Urothelium cell line (cell line): ENCODE data around the gene SEMA6B.
"Not testable (repeated sequence)": the region's sequence is repeated elsewhere in the genome, so short reads cannot be mapped to it uniquely, and the experiment has no call there.

Experiments
- DNase-seq: peaks from one replicate; pipeline ENCODE4 v3.0.0; 2011; ENCODE audit warnings: low spot score, mixed read lengths
- FAIRE-seq: peaks from 2 replicates; lab custom pipeline; 2011; peaks lifted over from hg19 to GRCh38; lab: Jason Lieb, UNC

The SEMA6B gene

GRCh38 chr19:4559569-4559968 is at the start of gene SEMA6B:
SEMA6B (minus strand) TSS chr19:4559684; CDS start chr19:4558457, 1,227 bp downstream.
- DNase-seq = no peak

GRCh38 chr19:4606921-4607678 is 47.6 kb upstream of the SEMA6B start:
- DNase-seq (no peak), FAIRE-seq (no peak)

More at GRCh38 chr19:4559569-4559968, at the start of gene SEMA6B:
- FAIRE-seq = no peak

DNA sequence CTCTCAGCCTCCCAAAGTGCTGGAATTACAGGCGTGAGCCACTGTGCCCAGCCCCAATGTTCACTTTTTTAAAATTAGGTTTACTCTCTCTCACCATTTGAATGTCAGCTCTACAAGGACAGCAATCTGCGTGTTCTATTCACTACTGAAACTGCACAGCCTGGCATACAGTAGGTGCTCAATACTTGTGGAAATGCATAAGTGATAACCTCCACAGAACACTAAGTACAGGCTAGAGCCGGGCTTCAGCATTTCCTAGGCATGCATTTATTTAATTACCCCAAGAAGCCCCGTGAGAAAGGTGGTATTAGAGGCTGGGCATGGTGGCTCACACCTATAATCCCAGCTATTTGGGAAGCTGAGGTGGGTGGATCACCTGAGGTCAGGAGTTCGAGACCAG is 46.7 kb upstream of the SEMA6B start:
- DNase-seq = no peak
- FAIRE-seq = no peak

DNA sequence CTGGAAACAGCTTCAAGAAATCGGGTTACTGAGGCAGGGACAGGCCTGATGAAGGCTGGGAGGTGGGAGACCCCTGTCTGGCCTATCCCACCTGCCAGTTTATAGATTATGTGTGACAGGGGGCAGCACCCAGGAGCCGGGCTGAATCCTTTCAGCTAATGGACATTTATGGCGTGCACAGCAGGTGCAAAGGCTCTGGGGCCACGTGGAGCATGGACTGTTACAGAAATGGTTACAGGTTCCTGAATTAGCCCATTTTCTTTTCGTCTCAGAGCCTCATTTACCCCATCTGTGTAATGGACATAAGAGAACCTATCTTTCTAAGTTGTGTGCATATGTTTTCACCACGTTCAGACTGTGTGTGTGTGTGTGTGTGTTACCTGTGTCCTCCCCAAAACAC is 45.4 kb upstream of the SEMA6B start:
- FAIRE-seq (no peak), DNase-seq (no peak)

GRCh38 chr19:4602915-4603314 is 43.4 kb upstream of the SEMA6B start:
- DNase-seq (no peak), FAIRE-seq (no peak)

- DNase-seq (no peak), FAIRE-seq (no peak)
Measured at GRCh38 chr19:4602173-4602788, 42.8 kb upstream of the SEMA6B start.

DNA sequence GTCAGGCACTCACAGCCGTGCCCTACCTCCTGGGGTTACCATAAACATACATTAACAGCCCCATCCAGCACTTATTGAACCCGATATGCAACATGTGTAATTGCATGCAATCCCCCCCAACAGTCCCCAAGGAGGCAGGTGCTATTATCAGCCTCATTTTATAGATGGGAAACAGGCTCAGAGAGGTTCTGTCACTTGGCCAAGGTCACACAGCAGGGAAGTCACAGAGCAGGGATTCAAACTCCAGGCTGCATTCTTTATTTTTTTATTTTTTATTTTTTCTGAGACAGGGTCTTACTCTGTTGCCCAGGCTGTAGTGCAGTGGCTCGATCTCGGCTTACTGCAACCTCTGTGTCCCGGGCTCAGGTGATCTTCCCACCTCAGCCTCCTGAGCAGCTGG is 41.4 kb upstream of the SEMA6B start:
- DNase-seq = no peak
- no peak for FAIRE-seq

- no peak for FAIRE-seq
Measured at GRCh38 chr19:4600082-4600481, 40.6 kb upstream of the SEMA6B start.

GRCh38 chr19:4598712-4599111 is 39.2 kb upstream of the SEMA6B start:
- DNase-seq (no peak), FAIRE-seq (no peak)

More at GRCh38 chr19:4600082-4600481, 40.6 kb upstream of the SEMA6B start:
- DNase-seq = no peak

DNA sequence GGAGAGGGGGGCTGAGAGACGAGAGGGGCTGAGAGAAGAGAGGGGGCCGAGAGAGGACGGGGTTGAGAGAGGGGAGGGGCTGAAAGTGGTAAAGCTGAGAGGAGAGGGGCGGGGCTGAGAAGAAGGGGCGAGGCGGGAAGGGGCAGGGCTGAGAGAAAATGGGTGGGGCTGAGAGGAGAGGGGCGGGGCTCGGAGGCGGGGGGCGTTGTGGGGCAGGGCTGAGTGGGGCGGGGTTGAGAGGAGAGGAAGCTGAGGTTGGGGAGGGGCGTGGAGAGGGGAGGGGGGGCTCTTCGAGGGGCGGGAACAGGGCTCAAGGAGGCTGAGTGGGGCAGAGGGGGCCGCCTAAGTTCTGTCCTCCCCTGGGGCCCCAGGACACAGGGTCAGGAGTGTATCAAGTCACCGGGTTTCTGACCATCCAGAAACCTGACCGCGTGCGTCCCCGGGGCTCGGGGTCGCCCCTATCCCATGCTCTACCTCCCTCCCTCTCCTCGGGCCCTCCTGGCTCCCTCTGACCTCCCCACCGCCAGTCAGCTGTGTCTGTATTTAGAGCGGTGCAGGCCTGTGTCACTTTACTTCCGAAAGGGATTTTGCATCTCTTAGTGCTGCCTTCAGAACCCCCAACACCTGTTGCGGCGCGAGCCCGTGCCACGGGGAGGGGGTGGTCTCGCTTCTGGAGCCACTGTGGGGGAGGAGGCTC is 38.6 kb upstream of the SEMA6B start:
- DNase-seq (peak; percentile 77), FAIRE-seq (no peak)

- DNase-seq (peak; percentile 40), FAIRE-seq (no peak)
Measured at GRCh38 chr19:4597278-4597974, 37.9 kb upstream of the SEMA6B start.

- DNase-seq (no peak), FAIRE-seq (no peak)
Measured at GRCh38 chr19:4596033-4596904, 36.8 kb upstream of the SEMA6B start.

- DNase-seq, FAIRE-seq: not testable (repeated sequence)
Measured at GRCh38 chr19:4595158-4595557, 35.7 kb upstream of the SEMA6B start.

DNA sequence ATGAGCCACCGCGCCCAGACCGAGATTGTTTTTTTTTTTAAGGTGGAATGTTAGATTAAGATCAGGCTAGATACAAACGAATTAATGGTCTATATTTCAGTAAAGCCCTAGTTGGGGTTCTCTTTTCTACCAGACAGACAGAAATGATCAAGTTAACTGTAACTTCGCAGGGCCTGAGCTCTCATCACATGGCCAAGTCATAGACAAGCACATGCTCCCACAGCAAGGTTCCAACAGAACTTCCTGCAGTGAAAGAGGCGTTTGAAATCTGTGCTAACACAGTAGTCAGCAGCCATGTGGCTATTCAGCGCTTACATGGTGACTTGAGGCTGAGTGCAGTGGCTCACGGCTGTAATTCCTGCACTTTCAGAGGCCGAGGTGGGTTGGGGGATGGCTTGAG is 34.7 kb upstream of the SEMA6B start:
- FAIRE-seq (no peak), DNase-seq (no peak)

GRCh38 chr19:4593409-4593851 is 33.9 kb upstream of the SEMA6B start:
- FAIRE-seq = no peak
- DNase-seq = no peak

DNA sequence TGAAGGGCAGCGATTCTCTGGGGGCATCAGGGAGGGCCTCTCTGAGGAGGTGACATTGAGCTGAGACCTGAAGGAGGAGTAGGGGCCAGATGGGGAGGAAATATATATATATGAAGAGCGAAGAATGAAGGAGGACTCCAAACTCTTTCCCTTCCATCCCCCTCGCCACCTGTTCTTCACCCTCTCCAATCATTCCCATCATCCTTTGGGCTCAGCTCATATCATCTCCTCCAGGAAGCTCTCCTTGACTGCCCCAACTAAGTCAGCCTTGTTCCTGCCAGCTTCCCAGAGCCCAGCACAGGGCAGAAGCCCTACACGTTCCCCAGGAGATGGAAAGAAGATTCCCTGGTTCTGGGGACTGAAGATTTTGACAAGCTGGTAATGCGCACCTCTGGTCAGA is 33.0 kb upstream of the SEMA6B start:
- DNase-seq (no peak), FAIRE-seq (no peak)

DNA sequence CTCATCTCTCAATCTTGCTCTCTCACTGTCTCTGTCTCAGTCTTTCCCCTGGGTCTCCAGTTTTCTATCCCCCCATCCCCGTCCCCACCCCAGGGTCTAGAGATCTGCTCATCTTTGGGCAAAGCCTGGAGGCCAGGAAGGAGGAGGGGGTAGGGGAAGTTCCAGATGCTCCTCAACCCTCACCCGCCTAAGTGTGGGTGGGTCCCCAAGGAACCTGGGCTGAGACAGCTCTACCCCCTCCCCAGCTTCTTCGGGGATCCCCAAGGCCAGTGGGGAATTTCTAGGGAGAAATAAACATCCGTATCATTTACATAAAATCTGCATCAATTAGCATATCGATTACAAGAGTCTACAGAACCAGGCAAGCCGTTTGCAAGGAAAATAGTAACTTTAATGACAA is 31.8 kb upstream of the SEMA6B start:
- DNase-seq = no peak
- FAIRE-seq = no peak

DNA sequence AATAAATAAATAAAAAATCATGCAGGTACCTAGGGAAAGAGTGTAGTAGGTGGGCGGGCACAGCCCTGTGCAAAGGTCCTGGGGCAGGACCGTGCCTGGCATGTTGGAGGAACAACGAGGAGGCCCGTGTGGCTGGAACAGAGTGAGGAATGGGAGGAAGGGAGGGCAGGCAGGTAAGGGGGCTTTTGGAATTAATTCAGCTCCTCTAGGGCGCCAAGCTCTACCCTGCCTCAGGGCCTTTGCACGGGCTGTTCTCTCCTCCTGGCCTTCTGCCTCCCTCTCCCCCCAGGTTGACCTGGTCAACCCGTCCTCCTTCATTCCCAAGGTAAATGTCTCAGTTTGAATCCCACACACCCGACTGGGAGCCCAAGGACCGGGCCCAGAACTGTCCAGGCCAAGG is 31.1 kb upstream of the SEMA6B start:
- DNase-seq (no peak), FAIRE-seq (no peak)

GRCh38 chr19:4589579-4590410 is 30.3 kb upstream of the SEMA6B start:
- no peak for DNase-seq
- no peak for FAIRE-seq
